ENCODE results near the gene LRRFIP2. TPM values are rescaled to one million over a fixed set of nuclear protein-coding genes. Genes with fewer than 3 reads are reported as not detected.

LRRFIP2 gene
- total RNA-seq, 1 donor from 2014 or later: 42.8 TPM

GRCh38 chr3:37026851-37027250 is 147.5 kb downstream of the LRRFIP2 start:
- TF ChIP-seq CTCF (IDR thresholded peaks at IDR 0.05): no peak
- peaks cover 7 to 26% of the 10 kb centered on the region in 2 donors for H3K4me1 ChIP-seq
- no peak overlapping the region for H3K4me3 ChIP-seq
- intact Hi-C loops (cut with DNase I): no loop called here
- no peaks in the 10 kb centered on the region for H3K27me3 ChIP-seq
- H3K27ac ChIP-seq: no peak overlapping the region
- H3K36me3 ChIP-seq: peaks cover 16 to 51% of the 10 kb centered on the region in 2 donors
- no peaks in the 10 kb centered on the region for H3K9me3 ChIP-seq
- no peak for DNase-seq (ENCODE audit: low spot score in 2 of 2)

DNA sequence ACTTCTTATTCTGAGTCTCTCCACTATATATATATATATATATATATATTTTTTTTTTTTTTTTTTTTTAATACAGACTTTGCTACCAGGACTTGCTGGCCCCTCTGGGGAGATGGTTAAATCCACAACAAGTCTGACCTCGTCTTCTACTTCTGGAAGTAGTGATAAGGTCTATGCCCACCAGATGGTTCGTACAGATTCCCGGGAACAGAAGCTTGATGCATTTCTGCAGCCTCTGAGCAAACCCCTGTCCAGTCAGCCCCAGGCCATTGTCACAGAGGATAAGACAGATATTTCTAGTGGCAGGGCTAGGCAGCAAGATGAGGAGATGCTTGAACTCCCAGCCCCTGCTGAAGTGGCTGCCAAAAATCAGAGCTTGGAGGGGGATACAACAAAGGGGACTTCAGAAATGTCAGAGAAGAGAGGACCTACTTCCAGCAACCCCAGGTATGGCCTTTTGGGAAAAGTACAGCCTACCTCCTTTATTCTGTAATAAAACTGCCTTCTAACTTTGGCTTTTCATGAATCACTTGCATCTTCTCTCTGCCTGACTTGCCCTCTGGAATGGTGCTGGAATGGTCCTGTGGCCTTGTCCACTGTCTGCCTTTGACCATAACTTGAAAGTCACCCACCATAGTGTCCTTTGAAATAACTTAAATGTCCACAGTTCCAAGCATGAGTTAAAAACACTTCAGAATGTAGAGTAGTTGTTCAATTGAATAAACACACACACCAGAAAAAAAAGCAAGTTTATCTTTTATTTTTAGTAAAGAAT is 148.6 kb downstream of the LRRFIP2 start:
- TF ChIP-seq CTCF (IDR thresholded peaks at IDR 0.05): no peak
- intact Hi-C loops (cut with DNase I): no loop called here
- Histone ChIP-seq H3K27me3 (no peaks in the 10 kb centered on the region), H3K36me3 (peaks cover 27 to 62% of the 10 kb centered on the region in 2 donors), H3K9me3 (no peaks in the 10 kb centered on the region), H3K4me3 (no peak overlapping the region), H3K4me1 (peaks cover 0 to 21% of the 10 kb centered on the region in 2 donors), H3K27ac (peak overlapping the region in 1 of 2 donors; percentile 40)
- DNase-seq (ENCODE audit: low spot score in 2 of 2): no peak

- Histone ChIP-seq H3K4me1 (peaks cover 0 to 14% of the 10 kb centered on the region in 2 donors), H3K27ac (no peak overlapping the region), H3K27me3 (no peaks in the 10 kb centered on the region), H3K9me3 (no peaks in the 10 kb centered on the region), H3K4me3 (no peak overlapping the region), H3K36me3 (peaks cover 35 to 70% of the 10 kb centered on the region in 2 donors)
- TF ChIP-seq CTCF (IDR thresholded peaks at IDR 0.05): no peak
- intact Hi-C loops (cut with DNase I): loop anchor here (1.0 kb wide), 1 partner anchor 188 kb away; no protein-coding TSS in a partner anchor
- no peak for DNase-seq (ENCODE audit: low spot score in 2 of 2)
Measured at GRCh38 chr3:37024820-37025405, 149.5 kb downstream of the LRRFIP2 start.

DNA sequence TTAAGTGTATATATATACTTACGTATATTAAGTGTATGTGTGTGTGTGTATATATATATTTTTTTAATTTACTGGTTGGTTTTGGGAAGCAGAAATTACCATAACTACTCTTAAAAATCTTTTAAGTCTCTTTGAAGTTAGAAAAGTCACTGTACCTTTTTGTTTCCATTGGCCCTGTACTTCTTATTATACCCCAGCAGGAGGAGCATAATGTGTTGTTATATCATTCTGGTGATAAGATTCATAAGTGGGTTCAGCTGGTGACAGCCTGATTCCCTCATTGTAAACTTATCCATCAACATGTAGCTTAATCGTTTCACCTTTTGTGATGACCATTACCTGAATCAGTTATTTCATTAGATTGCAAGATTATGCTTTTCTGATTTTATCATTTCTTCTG is 150.3 kb downstream of the LRRFIP2 start:
- Histone ChIP-seq H3K4me3 (no peak overlapping the region), H3K4me1 (peaks cover 0 to 10% of the 10 kb centered on the region in 2 donors), H3K27me3 (no peaks in the 10 kb centered on the region), H3K9me3 (no peaks in the 10 kb centered on the region), H3K27ac (no peak overlapping the region), H3K36me3 (peaks cover 43 to 79% of the 10 kb centered on the region in 2 donors)
- DNase-seq (ENCODE audit: low spot score in 2 of 2): no peak
- intact Hi-C loops (cut with DNase I): loop anchor here (1.0 kb wide), 1 partner anchor 189 kb away; no protein-coding TSS in a partner anchor
- TF ChIP-seq CTCF (IDR thresholded peaks at IDR 0.05): peak; percentile 18 to 48 (median 18)

DNA sequence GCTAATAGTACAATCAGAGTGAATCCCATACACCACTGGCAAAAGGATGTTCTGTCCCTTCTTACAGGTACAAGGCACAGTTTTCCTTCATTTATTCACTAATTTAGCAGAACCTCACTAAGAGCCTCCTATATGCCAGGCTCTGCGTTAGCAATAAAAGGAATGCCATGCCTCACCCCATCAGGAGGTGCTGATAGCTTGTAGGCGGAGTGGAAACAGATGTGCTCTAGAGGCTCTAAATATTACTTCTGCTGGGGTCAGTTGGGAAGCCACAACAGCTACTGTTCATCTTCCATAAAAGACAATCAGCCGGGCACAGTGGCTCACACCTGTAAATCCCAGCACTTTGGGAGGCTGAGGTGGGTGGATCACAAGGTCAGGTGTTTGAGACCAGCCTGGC is 156.7 kb downstream of the LRRFIP2 start:
- H3K36me3 ChIP-seq: peaks cover 69 to 91% of the 10 kb centered on the region in 2 donors
- no peak for TF ChIP-seq CTCF (IDR thresholded peaks at IDR 0.05)
- H3K4me3 ChIP-seq: no peak overlapping the region
- no peaks in the 10 kb centered on the region for H3K4me1 ChIP-seq
- H3K27ac ChIP-seq: no peak overlapping the region
- no peaks in the 10 kb centered on the region for H3K9me3 ChIP-seq
- no peaks in the 10 kb centered on the region for H3K27me3 ChIP-seq
- intact Hi-C loops (cut with DNase I): no loop called here
- DNase-seq (ENCODE audit: low spot score in 2 of 2): no peak

All from ascending aorta (tissue), 2 donors.